ENCODE data around the gene EDC3.
A peak's percentile ranks its signal among the peaks of the same experiment; 100 is the strongest.

EDC3 gene

GRCh38 chr15:74620636-74621545, 74.9 kb downstream of the EDC3 start:
- Histone ChIP-seq H2AFZ (ENCODE audit: low read depth, low read length, severe bottlenecking) (no peak overlapping the region), H3K4me3 (ENCODE audit: insufficient read depth, low read length, poor library complexity, severe bottlenecking) (no peak overlapping the region), H4K20me1 (ENCODE audit: low read depth, low read length) (peaks cover 18% of the 10 kb centered on the region; the same call in 1 of the 2 replicates), H3K4me2 (ENCODE audit: low read depth, low read length, poor library complexity, severe bottlenecking) (no peak overlapping the region), H3K9me2 (replicated peaks; ENCODE audit: insufficient read depth, low read length) (no peaks in the 10 kb centered on the region), H3K9me3 (ENCODE audit: insufficient read depth, low read length) (no peaks in the 10 kb centered on the region), H3K9ac (ENCODE audit: low read length) (no peak overlapping the region), H3K36me3 (ENCODE audit: low read length) (peaks cover 7% of the 10 kb centered on the region), H3K27me3 (ENCODE audit: low read length) (no peaks in the 10 kb centered on the region), H3K79me2 (ENCODE audit: insufficient read depth, low read length) (peaks cover 45% of the 10 kb centered on the region), H3K27ac (ENCODE audit: low read depth, low read length) (no peak overlapping the region), H3F3A (ENCODE audit: insufficient read depth) (no peaks in the 10 kb centered on the region)
- TF ChIP-seq EZH2phosphoT487 (conservative IDR thresholded peaks at IDR 0.05; ENCODE audit: low read length) (no peak), CTCF (IDR thresholded peaks at IDR 0.05; ENCODE audit: insufficient read depth, low read length, poor library complexity, severe bottlenecking) (peak; percentile 99)

GRCh38 chr15:74619916-74620635, 75.7 kb downstream of the EDC3 start:
- H4K20me1 ChIP-seq (ENCODE audit: low read depth, low read length), result peaks cover 18% of the 10 kb centered on the region; the same call in 1 of the 2 replicates
- peaks cover 48% of the 10 kb centered on the region for H3K79me2 ChIP-seq (ENCODE audit: insufficient read depth, low read length)
- no peaks in the 10 kb centered on the region for H3K27me3 ChIP-seq (ENCODE audit: low read length)
- no peak overlapping the region for H3K4me2 ChIP-seq (ENCODE audit: low read depth, low read length, poor library complexity, severe bottlenecking)
- peaks cover 7% of the 10 kb centered on the region for H3K36me3 ChIP-seq (ENCODE audit: low read length)
- H3K27ac ChIP-seq (ENCODE audit: low read depth, low read length), result no peak overlapping the region
- TF ChIP-seq EZH2phosphoT487 (conservative IDR thresholded peaks at IDR 0.05; ENCODE audit: low read length) (no peak), CTCF (IDR thresholded peaks at IDR 0.05; ENCODE audit: insufficient read depth, low read length, poor library complexity, severe bottlenecking) (no peak)
- no peak overlapping the region for H2AFZ ChIP-seq (ENCODE audit: low read depth, low read length, severe bottlenecking)
- no peaks in the 10 kb centered on the region for H3K9me2 ChIP-seq (replicated peaks; ENCODE audit: insufficient read depth, low read length)
- H3F3A ChIP-seq (ENCODE audit: insufficient read depth), result peaks cover 2% of the 10 kb centered on the region
- H3K9ac ChIP-seq (ENCODE audit: low read length), result no peak overlapping the region
- no peaks in the 10 kb centered on the region for H3K9me3 ChIP-seq (ENCODE audit: insufficient read depth, low read length)
- H3K4me3 ChIP-seq (ENCODE audit: insufficient read depth, low read length, poor library complexity, severe bottlenecking), result no peak overlapping the region

- H2AFZ ChIP-seq (ENCODE audit: low read depth, low read length, severe bottlenecking), result no peak overlapping the region
- peaks cover 7% of the 10 kb centered on the region for H3K36me3 ChIP-seq (ENCODE audit: low read length)
- peaks cover 5% of the 10 kb centered on the region for H3F3A ChIP-seq (ENCODE audit: insufficient read depth)
These were observed 76.8 kb downstream of the EDC3 start for GRCh38 chr15:74618841-74619596.

More at GRCh38 chr15:74618841-74619596, 76.8 kb downstream of the EDC3 start:
- H3K9ac ChIP-seq (ENCODE audit: low read length), result no peak overlapping the region
- H3K4me2 ChIP-seq (ENCODE audit: low read depth, low read length, poor library complexity, severe bottlenecking), result no peak overlapping the region
- peaks cover 48% of the 10 kb centered on the region for H3K79me2 ChIP-seq (ENCODE audit: insufficient read depth, low read length)
- no peaks in the 10 kb centered on the region for H3K27me3 ChIP-seq (ENCODE audit: low read length)
- no peak overlapping the region for H3K27ac ChIP-seq (ENCODE audit: low read depth, low read length)
- peaks cover 18% of the 10 kb centered on the region; the same call in 1 of the 2 replicates for H4K20me1 ChIP-seq (ENCODE audit: low read depth, low read length)
- TF ChIP-seq CTCF (IDR thresholded peaks at IDR 0.05; ENCODE audit: insufficient read depth, low read length, poor library complexity, severe bottlenecking), result no peak
- TF ChIP-seq EZH2phosphoT487 (conservative IDR thresholded peaks at IDR 0.05; ENCODE audit: low read length), result no peak
- H3K4me3 ChIP-seq (ENCODE audit: insufficient read depth, low read length, poor library complexity, severe bottlenecking), result no peak overlapping the region
- no peaks in the 10 kb centered on the region for H3K9me3 ChIP-seq (ENCODE audit: insufficient read depth, low read length)
- no peaks in the 10 kb centered on the region for H3K9me2 ChIP-seq (replicated peaks; ENCODE audit: insufficient read depth, low read length)
